Stimulated activated CD4-positive, alpha-beta T cell treated with anti-CD3 and anti-CD28 coated beads, Interleukin-12 subunit alpha, Interleukin-12 subunit beta, amount 100 ng/mL, for 24 hours (primary cell): Measurements from ENCODE around the gene MXRA7.

Source experiments
- DNase-seq, 2 experiments: peaks; one replicate each; pipeline ENCODE4 v3.0.0-alpha.2; 2020; ENCODE audit warnings: low read depth in 2 of 2

MXRA7 gene

DNA sequence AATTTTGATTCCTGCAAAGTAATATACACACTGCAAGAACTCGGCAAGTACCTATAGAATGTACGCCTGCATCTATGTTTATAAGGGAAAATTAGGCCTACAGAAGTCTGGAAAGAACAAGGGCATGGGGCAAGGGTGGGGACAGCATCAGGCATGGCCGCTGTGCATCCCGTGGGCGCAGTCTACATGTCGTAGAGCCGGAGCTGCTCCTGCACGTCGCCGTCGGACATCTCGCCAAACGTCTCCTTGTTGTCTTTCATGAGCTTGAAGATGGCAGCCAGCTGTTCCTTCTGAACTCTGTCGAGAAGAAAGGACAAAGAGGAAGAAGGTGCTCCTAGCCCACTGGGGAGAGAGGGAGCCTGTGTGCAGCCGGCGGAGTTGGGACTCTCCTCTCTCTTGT is 33.4 kb downstream of the MXRA7 start:
- DNase-seq: no peak

DNA sequence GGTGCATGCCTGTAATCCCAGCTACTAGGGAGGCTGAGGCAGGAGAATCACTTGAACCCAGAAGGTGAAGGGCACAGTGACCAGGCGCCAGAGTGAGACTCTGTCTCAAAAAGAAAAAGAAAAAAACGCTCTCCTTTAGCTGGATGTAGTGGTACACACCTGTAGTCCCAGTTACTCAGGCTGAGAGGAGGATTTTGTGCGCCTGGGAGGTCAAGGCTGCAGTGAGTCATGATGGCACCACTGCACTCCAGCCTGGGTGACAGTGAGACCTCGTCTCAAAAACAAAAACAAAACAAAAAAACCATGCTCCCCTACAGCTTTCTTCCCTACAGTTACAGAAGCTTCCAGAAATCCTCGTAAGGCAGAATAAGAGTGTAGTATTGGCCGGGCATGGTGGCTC is 34.1 kb downstream of the MXRA7 start:
- DNase-seq: no peak

DNA sequence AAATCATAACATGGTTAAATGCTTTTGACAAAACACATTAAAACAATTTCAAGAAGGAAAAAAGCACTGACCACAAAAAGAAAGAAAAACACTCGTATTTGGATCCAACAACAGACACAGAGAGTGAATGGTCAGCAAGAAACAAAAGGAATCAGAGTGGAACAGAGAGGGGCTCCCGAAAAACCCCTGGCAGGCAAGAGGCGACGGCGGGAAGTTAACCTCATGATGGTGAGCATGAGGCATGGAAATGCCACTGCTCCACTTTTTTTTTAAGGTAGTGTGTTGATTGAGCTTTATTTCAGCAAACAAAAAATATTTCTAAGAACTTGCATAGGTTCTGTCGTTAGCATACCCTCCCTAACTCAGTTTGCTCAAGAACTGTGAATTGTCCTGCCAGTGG is 35.1 kb downstream of the MXRA7 start:
- DNase-seq: no peak

DNA sequence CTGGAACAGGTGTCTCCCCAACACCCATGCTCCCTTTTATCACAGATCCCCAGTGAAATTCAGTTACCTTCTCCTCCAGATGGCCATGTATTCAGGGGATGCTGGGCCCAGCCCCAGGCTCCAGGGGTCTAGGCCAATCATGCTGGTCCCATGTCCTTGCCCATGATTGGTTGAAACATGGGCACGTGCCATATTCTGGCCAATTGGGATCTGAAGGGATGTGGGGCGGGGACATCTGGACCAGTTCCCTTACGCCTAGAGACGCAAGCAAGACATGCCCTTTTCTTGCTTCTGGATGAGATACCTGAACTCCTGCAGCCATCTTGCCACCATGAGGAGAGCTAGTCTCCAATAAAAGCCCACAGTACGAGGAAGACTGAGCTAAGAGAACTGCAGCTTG is 36.2 kb downstream of the MXRA7 start:
- no peak for DNase-seq

DNA sequence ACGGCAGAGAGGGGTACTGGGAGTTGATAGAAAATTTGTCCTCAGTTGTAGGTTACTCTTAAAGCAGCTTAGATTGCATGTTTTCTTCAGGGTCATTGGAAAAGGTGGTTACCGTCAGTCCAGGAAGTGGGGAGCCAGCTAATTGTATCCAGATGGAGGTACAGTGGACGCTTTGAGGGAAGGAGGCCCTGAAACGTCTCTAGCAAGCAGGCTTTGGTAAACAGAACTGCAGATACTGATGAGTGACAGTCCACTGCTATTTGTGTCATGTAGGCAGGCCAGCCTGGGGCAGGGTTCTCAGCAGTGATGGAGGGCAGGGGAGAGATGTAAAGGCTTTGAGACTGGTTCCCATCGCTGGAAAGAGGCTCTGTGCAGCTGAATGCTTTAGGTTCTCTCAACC is 37.0 kb downstream of the MXRA7 start:
- DNase-seq: no peak

DNA sequence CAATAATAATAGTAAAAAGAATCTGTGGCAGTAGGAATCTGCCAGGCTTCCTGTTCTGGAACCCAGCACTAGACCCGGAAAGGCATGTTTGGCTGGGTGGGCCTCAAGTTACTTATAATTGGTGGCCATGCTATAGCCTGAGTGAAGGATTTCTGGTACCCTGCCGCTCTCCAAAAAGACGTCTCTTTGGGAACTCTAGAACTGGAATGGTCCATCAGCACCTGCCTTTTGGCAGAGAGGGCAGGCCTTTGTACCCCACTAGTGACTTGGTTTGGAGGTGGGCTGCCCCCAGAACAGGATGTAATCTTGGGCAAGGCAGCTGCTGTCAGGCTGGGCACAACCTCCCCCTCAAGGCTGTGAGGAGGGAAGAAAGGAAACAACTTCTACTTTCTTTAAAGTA is 37.9 kb downstream of the MXRA7 start:
- DNase-seq: no peak

DNA sequence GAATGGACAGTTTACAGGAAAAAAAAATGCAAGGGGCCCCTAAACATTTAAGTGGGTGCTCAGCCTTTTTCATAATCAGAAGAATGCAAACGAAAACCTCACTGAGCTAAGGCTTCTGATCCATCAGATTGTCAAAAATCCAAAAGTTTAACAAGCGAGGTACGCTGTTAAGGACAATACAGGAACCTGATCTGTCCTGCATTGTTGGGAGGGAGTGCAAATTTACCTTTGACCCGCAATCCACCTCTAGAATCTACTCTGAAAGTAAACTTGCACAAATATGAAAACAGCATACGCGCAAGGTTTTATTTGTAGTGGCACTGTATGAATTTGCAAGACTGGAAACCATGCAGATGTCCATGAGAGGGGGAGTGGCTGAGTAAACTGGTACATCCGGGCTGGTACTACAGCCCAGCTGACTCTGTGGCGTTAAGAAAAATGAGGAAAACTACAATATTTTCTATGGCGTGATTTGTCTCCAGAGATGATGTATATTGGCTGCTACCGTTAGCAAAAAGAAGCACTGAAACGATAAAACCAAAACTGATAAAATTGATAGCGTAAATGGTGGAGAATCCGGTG is 38.4 kb downstream of the MXRA7 start:
- no peak for DNase-seq

DNA sequence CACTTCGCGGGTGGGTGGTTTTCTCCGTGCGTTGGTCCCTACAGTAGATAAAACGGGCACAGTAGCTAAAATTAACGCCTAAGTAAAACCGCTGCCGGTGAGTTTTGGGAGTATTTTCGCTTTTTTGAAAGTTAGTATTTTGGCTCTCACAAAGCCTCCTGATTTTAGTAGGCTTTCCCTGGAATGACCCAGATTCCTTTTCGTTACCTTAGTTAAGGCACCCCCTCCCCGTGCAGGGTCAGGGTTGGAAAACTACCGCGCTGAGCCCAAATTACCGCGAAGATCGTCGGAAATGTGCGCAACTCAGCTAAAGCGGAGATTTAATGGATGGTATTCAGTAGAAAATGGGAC is 38.9 kb downstream of the MXRA7 start:
- no peak for DNase-seq

DNA sequence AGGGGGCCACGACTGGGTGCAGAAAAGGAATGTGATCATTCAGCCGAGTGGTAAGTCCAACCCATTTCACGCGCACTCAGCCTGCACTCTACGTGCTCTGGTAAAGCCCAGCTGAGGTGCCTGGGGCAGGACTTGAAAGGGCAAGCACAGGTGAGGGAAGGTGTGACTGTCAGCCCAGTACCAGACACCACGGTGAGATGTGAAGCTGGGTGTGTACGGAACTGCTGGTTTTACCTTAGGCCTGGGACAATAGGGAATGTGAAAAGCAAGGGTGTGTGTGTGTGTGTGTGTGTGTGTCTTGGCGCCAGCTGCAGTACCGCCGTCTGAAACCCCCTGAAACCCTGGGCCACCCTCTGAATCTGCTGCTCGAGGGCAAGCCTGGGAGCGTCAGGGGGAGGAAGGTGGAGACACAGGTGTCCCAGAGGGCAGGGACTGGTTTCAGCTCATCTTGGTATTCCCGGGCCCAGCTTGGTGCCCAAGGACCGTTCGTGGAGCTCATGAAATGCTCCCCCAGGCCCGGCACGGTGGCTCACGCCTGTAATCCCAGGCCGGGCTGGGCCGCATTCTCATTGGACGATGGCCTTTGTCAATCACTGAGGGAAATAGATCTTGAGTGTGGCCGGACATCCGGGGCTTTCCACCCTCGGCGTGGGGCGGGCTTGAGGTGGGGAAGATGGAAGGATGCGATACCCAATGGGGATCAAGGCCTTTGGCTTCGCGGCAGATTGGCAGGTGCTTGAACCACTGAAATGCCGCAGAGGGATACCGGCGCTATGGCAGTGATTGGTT is 39.4 kb downstream of the MXRA7 start:
- peak; percentile 98 to 99 for DNase-seq

DNA sequence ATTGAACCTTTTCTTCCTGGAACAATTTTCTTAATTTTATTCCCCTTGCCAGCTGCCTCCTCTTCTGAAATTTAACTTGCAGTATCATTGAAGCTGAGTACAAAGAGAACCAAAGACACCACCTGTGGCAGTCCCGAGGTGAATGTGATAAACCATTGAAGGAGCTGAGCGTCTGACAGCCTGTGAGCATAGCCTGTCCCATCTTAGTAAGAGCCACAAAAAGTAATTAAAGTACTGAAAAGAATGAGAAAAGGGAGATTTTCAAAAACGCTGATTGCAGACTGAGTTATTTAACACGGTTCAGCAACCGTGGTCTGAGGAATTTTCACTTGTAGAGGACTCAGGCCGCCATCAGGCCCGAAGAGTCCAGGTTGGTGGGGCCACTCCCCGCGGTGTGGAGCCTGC is 40.0 kb downstream of the MXRA7 start:
- no peak for DNase-seq

DNA sequence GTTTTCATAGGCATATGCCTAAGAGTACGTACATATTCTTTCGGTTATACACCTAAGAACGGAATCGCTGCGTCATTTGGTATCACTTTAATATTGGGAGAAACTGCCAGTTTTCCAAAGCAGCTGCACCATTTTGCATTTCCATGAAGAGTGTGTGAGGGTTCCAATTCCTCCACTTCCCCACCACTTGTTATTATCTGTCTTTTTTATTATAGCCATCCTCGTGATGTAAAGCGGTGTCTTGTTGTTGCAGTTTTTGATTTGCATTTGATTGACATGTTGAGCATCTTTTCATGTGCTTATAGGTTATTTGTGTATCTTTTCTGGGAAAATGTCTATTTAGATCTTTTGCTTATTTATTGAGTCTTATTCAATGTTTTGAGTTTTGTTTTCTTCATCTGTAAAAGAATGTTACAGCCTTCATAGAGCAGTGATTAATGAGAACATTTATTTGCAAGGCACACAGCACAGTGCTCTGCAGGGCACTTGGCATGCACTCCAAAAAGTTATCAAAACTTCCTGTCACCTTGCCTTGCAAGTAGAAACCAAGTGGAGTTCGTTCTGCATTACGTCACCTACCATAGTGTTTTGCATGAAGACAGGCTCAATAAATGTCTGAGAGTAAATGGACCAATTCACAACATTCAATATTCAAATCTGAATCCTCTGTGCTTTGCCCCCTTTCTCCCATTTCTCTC is 40.6 kb downstream of the MXRA7 start:
- DNase-seq: no peak

DNA sequence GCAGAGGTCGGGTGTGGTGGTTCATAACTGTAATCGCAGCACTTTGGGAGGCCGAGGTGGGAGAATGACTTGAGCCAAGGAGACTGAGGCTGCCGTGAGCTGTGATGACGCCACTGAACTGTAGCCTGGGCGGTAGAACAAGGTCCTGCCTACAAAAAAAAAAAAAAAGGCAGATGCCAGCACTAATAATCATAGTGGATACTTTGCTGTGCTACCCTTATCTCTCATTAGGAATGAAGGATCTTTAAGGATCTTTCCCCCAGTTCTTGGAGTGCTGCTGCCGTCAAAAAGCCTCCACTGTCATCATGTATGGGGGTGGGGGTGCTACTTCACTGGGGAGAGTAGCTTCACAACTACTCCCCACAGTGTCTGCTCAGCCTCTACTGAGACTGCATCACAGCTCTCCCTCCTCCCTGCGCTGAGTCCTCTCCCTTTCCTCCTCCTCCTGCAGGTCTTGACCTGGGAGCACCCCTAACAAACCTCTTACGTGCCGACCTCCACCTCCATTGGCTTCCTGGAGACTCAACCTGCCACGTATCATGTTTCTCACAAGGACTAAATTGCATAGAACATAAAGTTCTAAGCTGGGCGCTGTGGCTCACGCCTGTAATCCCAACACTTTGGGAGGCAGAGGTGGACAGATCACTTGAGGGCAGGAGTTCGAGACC is 42.8 kb downstream of the MXRA7 start:
- DNase-seq: no peak

DNA sequence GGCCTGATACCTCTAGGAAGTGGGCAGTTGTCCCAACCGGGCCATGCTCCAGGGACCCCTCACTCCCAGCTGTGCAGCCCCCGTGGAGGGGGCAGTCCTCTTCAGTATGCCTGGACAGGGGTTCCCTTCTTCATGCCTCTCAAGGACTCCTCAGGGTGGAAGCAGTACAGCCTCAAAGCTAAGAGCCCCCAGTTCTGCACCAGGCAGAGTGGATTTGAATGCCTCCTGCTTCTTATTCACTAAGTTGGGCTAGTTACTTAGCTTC is 43.3 kb downstream of the MXRA7 start:
- DNase-seq: no peak

DNA sequence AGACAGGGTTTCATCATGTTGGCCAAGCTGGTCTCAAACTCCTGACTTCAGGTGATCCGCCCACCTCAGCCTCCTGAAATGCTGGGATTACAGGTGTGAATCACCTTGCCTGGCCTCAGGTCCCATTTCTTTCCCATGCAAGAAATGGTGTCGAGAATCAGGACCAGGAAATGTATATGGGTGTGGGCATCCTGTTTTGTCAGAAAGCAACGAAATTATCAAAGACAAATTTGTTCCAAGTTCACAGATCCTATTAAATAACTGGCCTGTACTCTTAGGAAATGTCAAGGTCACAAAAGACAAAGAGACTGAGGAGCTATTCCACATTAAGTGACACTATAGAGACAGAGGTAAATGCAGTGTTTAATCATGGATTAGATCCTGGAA is 50.1 kb downstream of the MXRA7 start:
- no peak for DNase-seq

DNA sequence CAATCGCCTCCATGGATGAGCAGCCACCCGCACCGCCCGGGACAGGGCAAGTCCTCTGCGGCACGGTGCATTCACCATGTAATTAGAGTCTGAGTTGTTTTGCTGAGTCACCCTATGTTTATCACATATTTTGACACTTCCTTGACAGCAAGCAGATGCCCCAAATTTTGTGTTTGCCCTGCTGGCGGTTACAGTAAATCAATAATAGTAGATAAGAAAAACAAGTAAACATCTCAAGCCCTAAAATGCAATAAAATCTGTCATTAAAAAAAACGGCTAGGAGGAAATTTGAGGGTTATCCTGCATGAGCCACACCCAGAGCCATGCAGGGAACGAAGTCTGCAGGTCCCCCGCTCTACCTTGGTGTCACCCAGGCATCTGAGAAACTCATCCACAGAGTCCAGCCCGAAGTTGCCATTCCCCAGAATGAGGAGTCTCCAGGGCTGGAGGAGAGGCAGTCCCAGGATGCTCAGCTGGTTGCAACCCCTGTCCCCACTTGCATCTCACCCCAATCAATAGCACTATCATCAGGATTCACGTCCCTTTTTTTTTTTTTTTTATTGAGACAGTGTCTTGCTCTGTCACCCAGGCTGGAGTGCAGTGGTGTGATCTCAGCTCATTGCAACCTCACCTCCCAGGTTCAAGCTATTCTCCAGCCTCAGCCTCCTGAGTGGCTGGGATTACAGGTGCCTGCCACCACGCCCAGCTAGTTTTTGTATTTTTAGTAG is 50.7 kb downstream of the MXRA7 start:
- no peak for DNase-seq

DNA sequence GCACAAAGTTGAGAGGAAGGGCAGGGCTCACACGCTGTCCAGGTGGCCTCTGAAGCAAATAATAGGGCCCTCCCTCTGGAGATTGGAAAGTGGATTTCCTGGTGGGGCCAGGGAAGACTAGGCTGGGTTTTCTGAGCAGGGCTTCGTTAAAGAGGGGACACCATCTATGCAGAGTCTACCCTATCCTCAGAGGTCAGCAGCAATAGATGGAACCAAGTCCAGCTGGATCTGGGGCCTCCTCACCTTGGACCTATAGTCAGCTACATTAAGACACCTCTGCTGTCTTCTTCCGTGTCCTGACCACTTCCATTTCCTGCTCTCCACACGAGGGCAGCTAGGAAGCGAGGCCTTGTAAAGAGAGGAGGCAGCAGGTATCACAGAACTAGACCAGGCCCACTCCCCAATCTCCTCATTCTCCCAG is 52.5 kb downstream of the MXRA7 start:
- DNase-seq: no peak

DNA sequence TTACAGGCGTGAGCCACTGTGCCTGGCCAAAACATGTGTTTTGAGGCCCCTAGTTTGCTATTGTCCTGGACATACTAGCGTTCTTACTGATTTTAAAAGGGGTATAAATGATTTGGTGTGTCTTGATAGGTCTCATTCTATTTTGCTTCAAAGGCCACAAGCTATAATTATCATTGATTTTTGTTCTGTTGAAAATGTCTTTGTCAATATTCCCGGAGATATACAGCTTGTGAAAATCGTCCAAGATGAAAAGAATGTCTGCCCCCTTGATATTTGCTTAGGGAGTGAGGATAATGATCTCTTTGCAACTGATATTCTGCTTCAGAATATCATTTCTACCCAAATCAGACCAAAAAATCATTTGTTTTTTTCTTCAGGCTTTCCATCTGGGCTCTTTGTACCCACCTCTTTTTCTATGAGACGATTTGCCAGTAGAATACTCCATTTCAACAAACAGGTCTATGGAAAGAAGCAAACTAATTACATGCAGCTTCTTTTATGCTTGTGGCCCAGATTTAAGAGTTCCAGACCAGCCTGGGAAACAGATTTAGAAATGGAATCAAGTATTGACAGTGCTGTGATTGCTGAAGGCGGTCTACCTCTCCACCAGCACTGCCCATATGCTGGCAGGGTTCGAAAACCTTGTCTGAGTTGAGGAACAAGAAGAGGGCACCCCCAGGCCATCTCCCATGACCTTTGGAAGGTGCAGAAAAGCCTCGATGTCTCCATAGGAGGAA is 53.1 kb downstream of the MXRA7 start:
- DNase-seq: no peak

DNA sequence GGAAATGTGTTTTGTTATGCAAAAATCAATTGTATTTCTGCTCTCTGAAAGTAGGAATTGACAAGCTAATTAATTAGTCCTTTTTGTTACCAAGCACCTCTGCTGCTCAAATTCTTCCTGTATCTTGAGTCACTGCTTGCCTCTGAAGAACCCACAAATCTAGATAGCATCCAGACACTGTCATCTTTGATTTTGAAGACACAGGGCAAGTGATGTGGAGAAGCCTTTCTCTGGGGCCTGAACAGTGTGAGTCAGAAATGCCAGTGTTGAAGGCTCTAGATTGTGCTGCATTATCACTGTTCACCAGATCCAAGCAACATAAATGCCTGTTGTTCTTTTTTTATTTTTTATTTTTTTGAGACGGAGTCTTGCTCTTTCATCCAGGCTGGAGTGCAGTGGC is 56.4 kb downstream of the MXRA7 start:
- no peak for DNase-seq

DNA sequence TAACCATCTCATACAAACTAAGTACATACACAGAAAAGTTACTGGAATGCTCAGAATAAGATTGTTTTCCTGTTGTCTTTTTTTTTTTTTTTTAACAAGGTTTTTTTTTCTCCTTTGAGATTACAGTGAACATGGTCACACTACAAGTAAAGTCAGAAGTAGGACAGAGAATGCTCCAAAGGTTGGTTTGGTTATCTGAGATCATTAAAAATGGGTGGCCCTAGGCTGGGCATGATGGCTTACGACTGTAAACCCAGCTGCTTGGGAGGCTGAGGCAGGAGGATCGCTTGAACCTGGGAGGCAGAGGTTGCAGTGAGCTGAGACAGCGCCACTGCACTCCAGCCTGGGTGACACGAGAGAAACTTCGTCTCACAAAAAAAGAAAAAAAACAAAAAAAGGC is 60.3 kb downstream of the MXRA7 start:
- DNase-seq: no peak

DNA sequence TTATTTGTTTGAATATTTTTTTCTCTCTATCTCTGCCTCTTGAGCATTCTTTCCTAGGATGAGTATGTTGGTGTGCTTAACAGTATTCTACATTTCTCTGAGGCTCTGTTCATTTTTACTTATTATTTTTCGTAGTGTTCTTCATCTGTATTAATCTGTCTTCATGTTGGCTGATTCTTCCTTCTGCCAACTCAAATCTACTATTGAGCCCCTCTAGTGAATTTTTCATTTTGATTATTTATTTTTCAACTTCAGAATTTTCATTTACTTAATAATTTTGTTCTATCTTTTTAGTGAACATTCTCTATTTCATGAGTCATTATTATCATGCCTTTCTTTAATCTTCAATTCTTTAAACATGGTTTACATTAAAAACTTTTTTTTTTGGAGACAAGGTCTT is 64.1 kb downstream of the MXRA7 start:
- no peak for DNase-seq

DNA sequence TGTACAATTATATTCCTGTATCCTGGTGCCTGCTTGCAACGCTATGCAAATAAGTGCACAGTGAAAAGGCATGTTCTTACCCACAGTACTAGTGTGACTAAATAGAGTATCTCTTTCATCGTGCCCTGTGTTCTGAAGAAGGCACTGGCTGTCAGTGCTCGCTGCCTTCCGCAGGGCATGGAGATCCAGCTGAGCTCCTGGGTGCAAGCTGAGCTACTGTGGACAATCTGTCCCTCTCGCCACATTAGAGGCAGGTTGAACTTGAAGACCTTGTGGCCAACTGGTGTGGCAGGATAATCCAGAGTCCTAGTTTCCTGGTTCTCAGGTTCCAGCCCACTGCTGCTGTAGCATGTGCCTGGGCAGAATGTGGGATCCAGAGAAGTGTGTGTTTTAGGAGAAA is 65.3 kb downstream of the MXRA7 start:
- no peak for DNase-seq

DNA sequence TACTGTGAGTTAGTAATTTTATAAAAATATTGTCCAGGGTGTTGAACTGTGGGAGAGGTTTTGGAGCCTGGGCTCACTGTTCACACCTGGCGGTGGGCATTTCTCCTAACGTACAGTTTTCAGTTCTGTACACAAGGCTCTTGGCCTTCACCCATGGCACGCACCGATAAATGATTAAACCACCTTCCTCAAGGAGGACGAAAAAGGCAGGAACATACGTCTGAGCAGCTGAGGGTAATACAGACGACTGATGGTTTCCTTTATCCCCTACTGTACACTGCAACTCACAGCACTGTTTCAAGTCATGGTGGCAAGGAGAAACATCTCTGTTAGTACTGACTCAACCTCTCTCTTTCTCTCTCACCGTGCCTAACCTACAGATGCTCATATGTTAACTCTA is 65.8 kb downstream of the MXRA7 start:
- DNase-seq: no peak
